ENCODE data around the gene FAM227B. TPM values are rescaled to one million over a fixed set of nuclear protein-coding genes. Genes with fewer than 3 reads are reported as not detected.
A peak's percentile ranks its signal among the peaks of the same experiment; 100 is the strongest.

FAM227B gene
- total RNA-seq, 1 donor from 2014 or later: 18.5 TPM

GRCh38 chr15:49320351-49320750, 300.3 kb downstream of the FAM227B start:
- Histone ChIP-seq H3K4me3 (no peak overlapping the region), H3K27ac (replicated peaks) (peak overlapping the region; percentile 46), H3K36me3 (peaks cover 41% of the 10 kb centered on the region), H3K9me3 (replicated peaks) (no peaks in the 10 kb centered on the region), H3K4me1 (peaks cover 19% of the 10 kb centered on the region), H3K27me3 (ENCODE audit: low read depth) (no peaks in the 10 kb centered on the region)
- no peak for TF ChIP-seq CTCF (IDR thresholded peaks at IDR 0.05; ENCODE audit: borderline replicate concordance)
- DNase-seq: no peak
- intact Hi-C loops (cut with micrococcal nuclease): no loop called here

DNA sequence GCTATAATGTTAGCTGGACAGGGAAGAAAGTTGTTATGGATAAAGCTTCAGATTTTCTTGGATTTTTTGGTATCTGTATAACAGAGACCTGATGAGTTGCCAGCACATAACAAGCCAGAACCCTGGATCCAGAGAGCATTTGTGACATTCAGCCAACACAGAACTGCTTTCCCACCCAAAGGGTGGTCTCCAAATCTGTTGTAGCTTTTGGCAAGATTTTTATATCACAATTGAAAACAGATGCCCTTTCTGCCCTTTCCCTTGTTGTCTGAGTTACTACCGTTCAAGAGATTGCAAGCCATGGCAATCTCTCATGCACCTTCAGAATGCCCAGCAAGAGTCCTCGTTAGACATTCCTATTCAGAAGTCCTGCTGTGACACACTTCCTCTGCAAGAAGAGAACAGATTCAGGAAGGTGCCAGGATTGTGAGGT, 305.2 kb downstream of the FAM227B start:
- no peak for DNase-seq
- peaks cover 30% of the 10 kb centered on the region for H3K4me1 ChIP-seq
- no peak overlapping the region for H3K4me3 ChIP-seq
- no peak for TF ChIP-seq CTCF (IDR thresholded peaks at IDR 0.05; ENCODE audit: borderline replicate concordance)
- H3K27ac ChIP-seq (replicated peaks): peak overlapping the region; percentile 34
- intact Hi-C loops (cut with micrococcal nuclease): no loop called here
- no peaks in the 10 kb centered on the region for H3K9me3 ChIP-seq (replicated peaks)
- no peaks in the 10 kb centered on the region for H3K27me3 ChIP-seq (ENCODE audit: low read depth)
- H3K36me3 ChIP-seq: peaks cover 24% of the 10 kb centered on the region

- Histone ChIP-seq H3K9me3 (replicated peaks) (no peaks in the 10 kb centered on the region), H3K27me3 (ENCODE audit: low read depth) (no peaks in the 10 kb centered on the region), H3K4me1 (peaks cover 28% of the 10 kb centered on the region), H3K4me3 (no peak overlapping the region), H3K36me3 (peaks cover 17% of the 10 kb centered on the region), H3K27ac (replicated peaks) (peak overlapping the region; percentile 34)
- peak; percentile 30 for DNase-seq
- TF ChIP-seq CTCF (IDR thresholded peaks at IDR 0.05; ENCODE audit: borderline replicate concordance): no peak
- intact Hi-C loops (cut with micrococcal nuclease): no loop called here
These were observed 305.9 kb downstream of the FAM227B start for GRCh38 chr15:49314716-49315115.

- Histone ChIP-seq H3K27me3 (ENCODE audit: low read depth) (no peaks in the 10 kb centered on the region), H3K4me1 (peaks cover 37% of the 10 kb centered on the region), H3K4me3 (no peak overlapping the region), H3K36me3 (peaks cover 10% of the 10 kb centered on the region), H3K27ac (replicated peaks) (peak overlapping the region; percentile 3), H3K9me3 (replicated peaks) (no peaks in the 10 kb centered on the region)
- DNase-seq: no peak
- no peak for TF ChIP-seq CTCF (IDR thresholded peaks at IDR 0.05; ENCODE audit: borderline replicate concordance)
- intact Hi-C loops (cut with micrococcal nuclease): no loop called here
These were observed 307.0 kb downstream of the FAM227B start for GRCh38 chr15:49313650-49314049.

DNA sequence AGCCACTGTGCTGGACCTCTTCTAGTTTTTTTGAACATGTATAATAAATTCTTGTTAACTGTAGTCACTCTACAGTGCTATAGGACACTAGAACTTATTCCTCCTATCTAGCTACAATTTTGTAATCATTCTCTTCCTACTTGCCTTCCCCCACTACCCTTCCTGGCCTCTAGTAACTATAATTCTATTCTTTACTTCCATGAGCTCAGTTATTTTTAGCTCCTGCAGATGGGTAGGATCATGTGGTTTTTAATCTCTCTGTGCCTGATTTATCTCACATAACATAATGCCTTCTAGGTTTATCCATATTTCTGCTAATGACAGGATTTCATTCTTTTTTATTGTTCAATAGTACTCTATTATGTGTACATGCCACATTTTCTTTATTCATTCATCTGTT, 310.7 kb downstream of the FAM227B start:
- Histone ChIP-seq H3K36me3 (peaks cover 18% of the 10 kb centered on the region), H3K9me3 (replicated peaks) (no peaks in the 10 kb centered on the region), H3K4me1 (peaks cover 31% of the 10 kb centered on the region), H3K4me3 (no peak overlapping the region), H3K27ac (replicated peaks) (no peak overlapping the region), H3K27me3 (ENCODE audit: low read depth) (no peaks in the 10 kb centered on the region)
- no peak for DNase-seq
- TF ChIP-seq CTCF (IDR thresholded peaks at IDR 0.05; ENCODE audit: borderline replicate concordance): no peak
- intact Hi-C loops (cut with micrococcal nuclease): no loop called here

GRCh38 chr15:49308686-49309085, 311.9 kb downstream of the FAM227B start:
- no peak overlapping the region for H3K27ac ChIP-seq (replicated peaks)
- TF ChIP-seq CTCF (IDR thresholded peaks at IDR 0.05; ENCODE audit: borderline replicate concordance): no peak
- intact Hi-C loops (cut with micrococcal nuclease): no loop called here
- peaks cover 22% of the 10 kb centered on the region for H3K4me1 ChIP-seq
- peaks cover 30% of the 10 kb centered on the region for H3K36me3 ChIP-seq
- H3K9me3 ChIP-seq (replicated peaks): no peaks in the 10 kb centered on the region
- no peaks in the 10 kb centered on the region for H3K27me3 ChIP-seq (ENCODE audit: low read depth)
- no peak overlapping the region for H3K4me3 ChIP-seq
- no peak for DNase-seq
